ENCODE measurements around the gene GATA2. TPM values are rescaled to one million over a fixed set of nuclear protein-coding genes. Genes with fewer than 3 reads are reported as not detected.

The GATA2 gene
- total and polyA plus RNA-seq, 2 donors (not counting 1 experiment from before 2014, with no cell fraction given) = 0.27 TPM; not detected in 1

DNA sequence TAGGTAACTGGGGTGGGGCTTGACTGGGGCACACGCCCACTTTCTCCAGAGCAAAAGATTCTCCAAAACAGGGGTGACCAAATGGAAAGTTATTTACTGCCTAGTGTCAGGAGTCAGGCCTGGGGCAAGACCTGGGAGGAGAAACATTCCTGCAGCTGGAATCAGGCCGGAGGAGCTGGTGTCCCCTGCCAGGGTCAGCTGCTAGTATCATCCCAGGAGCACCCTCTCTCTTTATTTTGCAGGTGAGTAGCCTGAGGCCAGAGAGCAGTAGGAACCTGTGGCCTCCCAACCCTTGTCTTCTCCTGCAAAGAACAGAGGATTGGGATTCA, 59.2 kb downstream of the GATA2 start:
- DNase-seq = no peak
- Mint-ChIP-seq H3K4me3 (no peak overlapping the region), H3K9me3 (ENCODE audit: insufficient read depth) (no peaks in the 10 kb centered on the region), H3K27ac (no peak overlapping the region), H3K4me1 (peaks cover 11% of the 10 kb centered on the region), H3K27me3 (peaks cover 41% of the 10 kb centered on the region)
- intact Hi-C loops (cut with micrococcal nuclease) = no loop called here
- POLR2A ChIA-PET = no interaction called here
- no peaks in the 10 kb centered on the region for H3K4me1 ChIP-seq (ENCODE audit: control insufficient read depth in 2 of 2, insufficient read depth in 2 of 2, low read length in 2 of 2)
- no peak overlapping the region for H3K9ac ChIP-seq (ENCODE audit: low read length)
- no peak overlapping the region for H3K27ac ChIP-seq (ENCODE audit: low read length in 2 of 2)
- no peak overlapping the region for H2AFZ ChIP-seq (ENCODE audit: insufficient read depth, low read depth, low read length, poor library complexity, severe bottlenecking)
- H3K79me2 ChIP-seq (ENCODE audit: control insufficient read depth, insufficient read depth, low read length) = no peaks in the 10 kb centered on the region
- H3K4me3 ChIP-seq (ENCODE audit: control extremely low read depth in 1 of 5, extremely low read depth in 1 of 5, insufficient read depth in 1 of 5, low read depth in 2 of 5, low read length in 4 of 5) = no peak overlapping the region
- 80% methylated on average over 1 of the region's 2 CpGs for WGBS (ENCODE audit: insufficient coverage)
- H3K9me3 ChIP-seq (ENCODE audit: control extremely low read depth in 1 of 3, control insufficient read depth in 2 of 3, insufficient read depth in 1 of 3, low read length in 2 of 3) = peaks cover 0 to 5% (median 0%) of the 10 kb centered on the region in 3 donors
- H3K27me3 ChIP-seq (replicated peaks in 1 of 4; ENCODE audit: control extremely low read depth in 1 of 4, control insufficient read depth in 3 of 4, insufficient read depth in 4 of 4, low read length in 3 of 4) = peaks cover 0 to 25% (median 6%) of the 10 kb centered on the region in 4 experiments
- H3K4me2 ChIP-seq (replicated peaks; ENCODE audit: low read depth, low read length, poor library complexity, severe bottlenecking) = no peak overlapping the region
- no peaks in the 10 kb centered on the region for H4K20me1 ChIP-seq (ENCODE audit: control insufficient read depth, insufficient read depth, low read length, poor library complexity, severe bottlenecking)
- no peak for TF ChIP-seq EZH2 (IDR thresholded peaks at IDR 0.05; ENCODE audit: borderline replicate concordance, insufficient read depth, low read depth, low read length, poor library complexity, severe bottlenecking)
- TF ChIP-seq, protein P1, sequence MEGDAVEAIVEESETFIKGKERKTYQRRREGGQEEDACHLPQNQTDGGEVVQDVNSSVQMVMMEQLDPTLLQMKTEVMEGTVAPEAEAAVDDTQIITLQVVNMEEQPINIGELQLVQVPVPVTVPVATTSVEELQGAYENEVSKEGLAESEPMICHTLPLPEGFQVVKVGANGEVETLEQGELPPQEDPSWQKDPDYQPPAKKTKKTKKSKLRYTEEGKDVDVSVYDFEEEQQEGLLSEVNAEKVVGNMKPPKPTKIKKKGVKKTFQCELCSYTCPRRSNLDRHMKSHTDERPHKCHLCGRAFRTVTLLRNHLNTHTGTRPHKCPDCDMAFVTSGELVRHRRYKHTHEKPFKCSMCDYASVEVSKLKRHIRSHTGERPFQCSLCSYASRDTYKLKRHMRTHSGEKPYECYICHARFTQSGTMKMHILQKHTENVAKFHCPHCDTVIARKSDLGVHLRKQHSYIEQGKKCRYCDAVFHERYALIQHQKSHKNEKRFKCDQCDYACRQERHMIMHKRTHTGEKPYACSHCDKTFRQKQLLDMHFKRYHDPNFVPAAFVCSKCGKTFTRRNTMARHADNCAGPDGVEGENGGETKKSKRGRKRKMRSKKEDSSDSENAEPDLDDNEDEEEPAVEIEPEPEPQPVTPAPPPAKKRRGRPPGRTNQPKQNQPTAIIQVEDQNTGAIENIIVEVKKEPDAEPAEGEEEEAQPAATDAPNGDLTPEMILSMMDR (IDR thresholded peaks at IDR 0.05) = no peak
- no peaks in the 10 kb centered on the region for H3K36me3 ChIP-seq (replicated peaks in 1 of 2; ENCODE audit: control extremely low read depth in 1 of 2, control insufficient read depth in 1 of 2, extremely low read depth in 1 of 2, insufficient read depth in 2 of 2, low read length in 1 of 2)
- no peak for ATAC-seq (ENCODE audit: low read depth)
- CTCF ChIA-PET = no interaction called here

DNA sequence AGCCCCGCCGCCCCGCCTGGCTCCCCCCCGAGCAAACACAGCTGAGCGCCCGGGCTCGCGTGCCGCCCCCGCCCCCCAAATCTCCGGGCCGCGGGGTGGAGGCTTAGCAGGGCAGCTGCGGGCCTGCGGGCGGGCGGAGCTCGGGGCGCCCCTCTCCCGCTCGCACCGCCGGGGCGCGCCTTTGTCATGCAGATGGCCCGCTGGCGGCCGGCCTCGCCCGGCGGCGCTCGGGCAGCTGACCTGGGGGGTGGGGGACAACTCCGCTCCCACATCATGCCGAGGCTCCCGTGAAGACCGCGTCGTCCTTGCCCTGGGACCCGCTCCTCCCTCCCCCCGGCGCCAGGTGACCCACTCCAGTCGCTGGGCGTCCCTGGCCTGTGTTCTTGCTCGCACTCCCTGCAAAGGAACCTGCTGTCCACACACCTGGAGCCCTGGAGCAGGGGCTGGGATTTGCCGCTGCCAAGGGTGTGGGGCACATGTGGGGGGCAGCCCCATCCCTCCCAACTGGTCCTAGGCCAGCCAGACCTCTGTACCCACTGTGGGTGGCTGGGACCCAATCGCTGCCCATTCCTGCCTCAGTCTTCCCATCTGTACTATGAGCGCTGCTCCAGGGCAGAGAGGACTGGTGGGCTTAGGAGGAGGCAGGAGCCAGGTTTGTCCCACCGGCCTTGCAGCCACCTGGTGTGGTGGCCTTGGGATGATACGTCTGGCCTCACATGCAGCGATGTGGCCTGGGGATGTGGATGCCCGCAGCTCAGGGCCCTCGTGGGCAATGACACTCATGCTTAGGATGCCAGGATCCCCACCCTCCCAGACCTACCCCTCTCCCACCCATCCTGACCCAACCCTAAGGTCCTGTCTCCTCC, 59.8 kb downstream of the GATA2 start:
- ChIA-PET POLR2A (no interaction called here), CTCF (interaction anchor here (0.6 kb wide), 1 partner anchor 1290 kb away, joined by 3 read pairs; no protein-coding TSS in a partner anchor)
- Histone ChIP-seq H3K79me2 (ENCODE audit: control insufficient read depth, insufficient read depth, low read length) (no peaks in the 10 kb centered on the region), H4K20me1 (ENCODE audit: control insufficient read depth, insufficient read depth, low read length, poor library complexity, severe bottlenecking) (no peaks in the 10 kb centered on the region), H3K27ac (ENCODE audit: low read length in 2 of 2) (no peak overlapping the region), H3K4me2 (replicated peaks; ENCODE audit: low read depth, low read length, poor library complexity, severe bottlenecking) (peak overlapping the region; percentile 19), H3K9ac (ENCODE audit: low read length) (no peak overlapping the region), H3K9me3 (ENCODE audit: control extremely low read depth in 1 of 3, control insufficient read depth in 2 of 3, insufficient read depth in 1 of 3, low read length in 2 of 3) (peaks cover 0 to 5% (median 0%) of the 10 kb centered on the region in 3 donors), H3K36me3 (replicated peaks in 1 of 2; ENCODE audit: control extremely low read depth in 1 of 2, control insufficient read depth in 1 of 2, extremely low read depth in 1 of 2, insufficient read depth in 2 of 2, low read length in 1 of 2) (no peaks in the 10 kb centered on the region), H2AFZ (ENCODE audit: insufficient read depth, low read depth, low read length, poor library complexity, severe bottlenecking) (no peak overlapping the region), H3K27me3 (replicated peaks in 1 of 4; ENCODE audit: control extremely low read depth in 1 of 4, control insufficient read depth in 3 of 4, insufficient read depth in 4 of 4, low read length in 3 of 4) (peaks cover 0 to 25% (median 6%) of the 10 kb centered on the region in 4 experiments), H3K4me3 (ENCODE audit: control extremely low read depth in 1 of 5, extremely low read depth in 1 of 5, insufficient read depth in 1 of 5, low read depth in 2 of 5, low read length in 4 of 5) (no peak overlapping the region), H3K4me1 (ENCODE audit: control insufficient read depth in 2 of 2, insufficient read depth in 2 of 2, low read length in 2 of 2) (no peaks in the 10 kb centered on the region)
- H3K27me3 Mint-ChIP-seq = peaks cover 43% of the 10 kb centered on the region
- no peak overlapping the region for H3K4me3 Mint-ChIP-seq
- 16% methylated on average over 48 of the region's 53 CpGs for WGBS (ENCODE audit: insufficient coverage)
- H3K4me1 Mint-ChIP-seq = peaks cover 11% of the 10 kb centered on the region
- DNase-seq (no peak), ATAC-seq (ENCODE audit: low read depth) (no peak)
- no peaks in the 10 kb centered on the region for H3K9me3 Mint-ChIP-seq (ENCODE audit: insufficient read depth)
- no peak for TF ChIP-seq EZH2 (IDR thresholded peaks at IDR 0.05; ENCODE audit: borderline replicate concordance, insufficient read depth, low read depth, low read length, poor library complexity, severe bottlenecking)
- TF ChIP-seq, protein P1 (IDR thresholded peaks at IDR 0.05) = no peak
- no peak overlapping the region for H3K27ac Mint-ChIP-seq
- intact Hi-C loops (cut with micrococcal nuclease) = no loop called here

All from B cell (primary cell).